Measurements from ENCODE around the gene GDPD4. TPM values are rescaled to one million over a fixed set of nuclear protein-coding genes. Genes with fewer than 3 reads are reported as not detected.

GDPD4 gene
- total RNA-seq, 4 donors from 2014 or later = not detected

DNA sequence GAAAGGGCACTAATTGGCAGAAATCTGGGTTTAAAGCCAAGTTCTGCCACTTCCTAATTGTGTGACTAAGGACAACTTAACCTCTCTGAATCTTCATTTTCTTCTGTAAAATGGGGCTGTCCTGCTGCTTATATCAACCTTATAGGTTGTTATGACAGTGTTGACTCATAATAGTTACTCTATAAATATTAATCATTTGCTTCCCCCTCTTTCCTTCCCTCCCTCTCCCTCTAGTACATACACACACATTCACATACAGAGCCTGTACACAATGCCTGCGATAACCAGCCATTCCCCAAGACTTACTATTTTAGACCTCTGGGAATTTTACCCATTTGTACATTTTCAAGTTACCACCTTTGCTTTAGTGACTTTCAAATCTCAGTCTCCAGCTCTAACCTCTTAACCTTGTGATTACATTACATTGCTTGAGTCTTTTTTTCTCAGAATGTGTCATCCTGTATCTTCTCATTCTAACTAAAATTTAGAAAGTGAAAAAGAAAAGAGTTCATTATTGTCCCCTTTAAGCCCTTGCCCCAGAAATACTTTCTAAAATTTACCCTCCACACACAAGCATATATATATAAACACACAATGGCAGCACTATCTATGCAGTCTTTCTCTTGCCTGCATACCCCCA is 31.9 kb downstream of the GDPD4 start:
- H3K27me3 ChIP-seq = no peaks in the 10 kb centered on the region
- no peak for DNase-seq
- H3K4me1 ChIP-seq = no peaks in the 10 kb centered on the region

DNA sequence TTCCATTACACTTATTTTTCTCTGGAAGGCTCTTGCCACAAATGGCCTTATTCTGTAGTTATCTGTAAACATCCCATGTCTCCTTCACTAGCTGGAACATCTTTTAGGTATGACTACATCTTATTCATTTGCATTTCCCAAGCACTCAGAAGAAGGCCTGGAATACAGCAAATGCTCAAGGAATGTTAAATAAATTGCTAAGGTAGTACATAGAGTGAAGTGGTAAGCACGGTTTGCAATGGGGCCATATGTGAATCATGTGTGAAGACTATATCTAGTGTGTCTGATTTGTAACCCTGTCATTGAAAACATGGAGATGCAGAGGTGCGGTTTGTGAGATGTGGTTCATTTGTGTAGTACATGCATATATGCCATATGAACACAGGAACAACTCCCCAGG is 33.5 kb downstream of the GDPD4 start:
- Histone ChIP-seq H3K4me1 (no peaks in the 10 kb centered on the region), H3K4me3 (no peak overlapping the region), H3K27ac (no peak overlapping the region), H3K36me3 (no peaks in the 10 kb centered on the region), H3K9me3 (no peaks in the 10 kb centered on the region), H3K27me3 (no peaks in the 10 kb centered on the region)
- DNase-seq = no peak
- TF ChIP-seq, protein P1, sequence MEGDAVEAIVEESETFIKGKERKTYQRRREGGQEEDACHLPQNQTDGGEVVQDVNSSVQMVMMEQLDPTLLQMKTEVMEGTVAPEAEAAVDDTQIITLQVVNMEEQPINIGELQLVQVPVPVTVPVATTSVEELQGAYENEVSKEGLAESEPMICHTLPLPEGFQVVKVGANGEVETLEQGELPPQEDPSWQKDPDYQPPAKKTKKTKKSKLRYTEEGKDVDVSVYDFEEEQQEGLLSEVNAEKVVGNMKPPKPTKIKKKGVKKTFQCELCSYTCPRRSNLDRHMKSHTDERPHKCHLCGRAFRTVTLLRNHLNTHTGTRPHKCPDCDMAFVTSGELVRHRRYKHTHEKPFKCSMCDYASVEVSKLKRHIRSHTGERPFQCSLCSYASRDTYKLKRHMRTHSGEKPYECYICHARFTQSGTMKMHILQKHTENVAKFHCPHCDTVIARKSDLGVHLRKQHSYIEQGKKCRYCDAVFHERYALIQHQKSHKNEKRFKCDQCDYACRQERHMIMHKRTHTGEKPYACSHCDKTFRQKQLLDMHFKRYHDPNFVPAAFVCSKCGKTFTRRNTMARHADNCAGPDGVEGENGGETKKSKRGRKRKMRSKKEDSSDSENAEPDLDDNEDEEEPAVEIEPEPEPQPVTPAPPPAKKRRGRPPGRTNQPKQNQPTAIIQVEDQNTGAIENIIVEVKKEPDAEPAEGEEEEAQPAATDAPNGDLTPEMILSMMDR (IDR thresholded peaks at IDR 0.05) = no peak
- TF ChIP-seq POLR2A (IDR thresholded peaks at IDR 0.05) = no peak

More for the DNA sequence above, 31.9 kb downstream of the GDPD4 start:
- Histone ChIP-seq H3K27ac (no peak overlapping the region), H3K4me3 (no peak overlapping the region), H3K9me3 (no peaks in the 10 kb centered on the region), H3K36me3 (no peaks in the 10 kb centered on the region)
- TF ChIP-seq, protein P1 (IDR thresholded peaks at IDR 0.05) = no peak
- no peak for TF ChIP-seq POLR2A (IDR thresholded peaks at IDR 0.05)

DNA sequence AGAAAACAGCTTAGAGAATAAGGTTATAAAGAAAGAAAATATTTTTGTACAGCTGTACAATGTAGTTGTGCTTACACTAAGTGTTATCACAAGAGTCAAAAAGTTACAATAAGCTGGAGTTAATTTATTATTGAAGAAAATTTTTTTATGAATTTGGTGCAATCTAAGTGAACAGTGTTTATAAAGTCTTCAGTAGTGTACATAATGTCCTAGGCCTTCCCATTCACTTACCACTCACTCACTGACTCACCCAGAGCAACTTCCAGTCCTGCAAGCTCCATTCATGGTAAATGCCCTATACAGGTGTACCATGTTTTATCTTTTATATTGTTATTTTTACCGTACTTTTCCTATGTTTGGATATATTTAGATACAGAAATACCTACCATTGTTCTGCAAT is 34.7 kb downstream of the GDPD4 start:
- peaks cover 0 to 3% (median 0%) of the 10 kb centered on the region in 4 donors for H3K9me3 ChIP-seq
- TF ChIP-seq POLR2A (IDR thresholded peaks at IDR 0.05) = no peak
- TF ChIP-seq, protein P1 (IDR thresholded peaks at IDR 0.05) = no peak

DNA sequence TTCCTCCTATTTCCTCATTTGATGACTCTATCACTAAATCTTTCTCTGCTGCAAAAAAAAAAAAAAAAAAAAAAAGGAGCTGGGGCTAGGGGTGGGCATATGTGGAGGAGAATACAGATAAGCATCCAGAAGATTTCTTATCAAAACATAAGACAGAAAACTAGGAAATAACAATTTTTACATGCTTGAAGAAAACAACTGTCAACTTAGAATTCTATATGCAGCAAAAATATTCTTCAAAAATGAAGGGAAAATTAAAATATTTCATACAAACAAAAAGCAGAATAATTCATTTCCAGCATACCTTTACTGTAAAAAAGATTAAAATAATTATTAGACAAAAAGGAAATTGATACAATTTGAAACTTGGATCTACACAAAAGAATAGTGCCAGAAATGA is 38.7 kb downstream of the GDPD4 start:
- Histone ChIP-seq H3K36me3 (no peaks in the 10 kb centered on the region), H3K27ac (no peak overlapping the region), H3K4me3 (no peak overlapping the region), H3K27me3 (no peaks in the 10 kb centered on the region), H3K9me3 (peaks cover 0 to 3% (median 0%) of the 10 kb centered on the region in 4 donors), H3K4me1 (no peaks in the 10 kb centered on the region)
- no peak for DNase-seq
- TF ChIP-seq, protein P1 (IDR thresholded peaks at IDR 0.05) = no peak
- no peak for TF ChIP-seq POLR2A (IDR thresholded peaks at IDR 0.05)

More for the DNA sequence above, 34.7 kb downstream of the GDPD4 start:
- Histone ChIP-seq H3K27me3 (no peaks in the 10 kb centered on the region), H3K36me3 (no peaks in the 10 kb centered on the region), H3K4me1 (no peaks in the 10 kb centered on the region), H3K27ac (no peak overlapping the region), H3K4me3 (no peak overlapping the region)
- no peak for DNase-seq

DNA sequence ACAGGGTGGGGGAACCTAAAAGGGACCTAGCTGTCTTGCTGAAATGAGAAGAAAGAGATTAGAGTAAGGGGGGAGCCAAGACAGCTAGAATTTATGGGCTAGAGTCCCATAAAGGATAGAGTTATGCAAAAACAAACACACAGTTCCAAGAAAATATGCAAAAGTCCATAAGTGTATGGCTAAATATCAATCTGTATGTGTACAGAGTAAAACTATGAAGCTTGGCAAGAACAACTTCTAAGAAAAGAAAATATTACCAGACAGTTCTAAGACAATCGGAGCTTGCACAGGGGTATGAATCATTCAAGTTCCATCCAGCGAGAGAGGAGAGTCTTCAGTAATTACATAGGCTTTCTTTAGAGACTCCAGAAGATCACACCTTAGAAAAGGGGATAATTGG is 41.8 kb downstream of the GDPD4 start:
- no peak overlapping the region for H3K4me3 ChIP-seq
- no peaks in the 10 kb centered on the region for H3K4me1 ChIP-seq
- TF ChIP-seq, protein P1 (IDR thresholded peaks at IDR 0.05) = no peak
- no peak for TF ChIP-seq POLR2A (IDR thresholded peaks at IDR 0.05)
- H3K27me3 ChIP-seq = no peaks in the 10 kb centered on the region
- no peaks in the 10 kb centered on the region for H3K36me3 ChIP-seq
- no peak overlapping the region for H3K27ac ChIP-seq
- H3K9me3 ChIP-seq = peaks cover 0 to 3% (median 0%) of the 10 kb centered on the region in 4 donors
- DNase-seq = no peak

All from Peyer's patch (tissue), 4 donors.